LNCAP (cell line): ENCODE results near the gene SPAG8.

ENCODE experiments used
- CTCF ChIP-seq: fragments of 450-650 bp; IDR thresholded peaks from 2 replicates; pipeline ENCODE4 v1.5.1; 2017; ENCODE audit warnings: mild to moderate bottlenecking

The SPAG8 gene

GRCh38 chr9:35842795-35843194 is 30.7 kb upstream of the SPAG8 start:
- no peak for TF ChIP-seq CTCF

GRCh38 chr9:35842020-35842745 is 30.1 kb upstream of the SPAG8 start:
- no peak for TF ChIP-seq CTCF

GRCh38 chr9:35841645-35841900 is 29.5 kb upstream of the SPAG8 start:
- TF ChIP-seq CTCF: no peak

GRCh38 chr9:35840881-35841644 is 29.0 kb upstream of the SPAG8 start:
- TF ChIP-seq CTCF: no peak

GRCh38 chr9:35839926-35840325 is 27.9 kb upstream of the SPAG8 start:
- no peak for TF ChIP-seq CTCF

- TF ChIP-seq CTCF: no peak
Measured at GRCh38 chr9:35836595-35836994, 24.5 kb upstream of the SPAG8 start.

- TF ChIP-seq CTCF: no peak
Measured at GRCh38 chr9:35835766-35836165, 23.7 kb upstream of the SPAG8 start.

GRCh38 chr9:35835216-35835632 is 23.2 kb upstream of the SPAG8 start:
- peak; percentile 51; the same call in 1 of the 2 replicates for TF ChIP-seq CTCF
